CD4-positive, alpha-beta memory T cell (primary cell): Measurements from ENCODE around the gene RPSA. TPM values are rescaled to one million over a fixed set of nuclear protein-coding genes. Genes with fewer than 3 reads are reported as not detected.

ENCODE experiments used
- CTCF ChIA-PET: fragments of 350-600 bp; sonication (Branson Sonifier 250); formaldehyde crosslinking; loops from one replicate; lab custom pipeline; 2021; ENCODE audit warnings: inconsistent platforms; ENCODE audit not compliant: partially characterized antibody; lab: Charles Lee
- POLR2A ChIA-PET: fragments of 350-600 bp; sonication (Branson Sonifier 250); formaldehyde crosslinking; loops from one replicate; lab custom pipeline; 2021; ENCODE audit not compliant: partially characterized antibody; lab: Charles Lee
- DNase-seq, 5 donors: peaks; one replicate each; pipeline versions ENCODE4 v3.0.0 to v3.0.0-alpha.2; 2020 to 2022; ENCODE audit warnings: mixed read lengths in 1 of 5
- H3K27ac ChIP-seq: one replicate; pipeline ENCODE4 v1.7.0; 2013; ENCODE audit warnings: low read depth, low read length
- H3K27me3 ChIP-seq: 2 replicates; pipeline ENCODE4 v1.7.0; 2013; ENCODE audit warnings: mild to moderate bottlenecking, low read length, moderate library complexity; ENCODE audit not compliant: insufficient read depth
- H3K36me3 ChIP-seq: 2 replicates; pipeline ENCODE4 v1.7.0; 2013; ENCODE audit warnings: mild to moderate bottlenecking, low read length, moderate library complexity; ENCODE audit not compliant: insufficient read depth
- H3K4me1 ChIP-seq: 2 replicates; pipeline ENCODE4 v1.7.0; 2013; ENCODE audit warnings: mild to moderate bottlenecking, low read length, moderate library complexity; ENCODE audit not compliant: insufficient read depth
- H3K4me3 ChIP-seq, 2 donors: one replicate each; pipeline ENCODE4 v1.7.0; 2013; ENCODE audit warnings: low read length in 2 of 2, mild to moderate bottlenecking in 1 of 2
- H3K9me3 ChIP-seq, 2 donors: one replicate each; pipeline ENCODE4 v1.7.0; 2013; ENCODE audit warnings: low read length in 2 of 2, control low read depth in 1 of 2; ENCODE audit not compliant: control insufficient read depth in 1 of 2
- H3K27ac Mint-ChIP-seq, 7 donors: one replicate each; pipeline ENCODE4 v1.8.0; 2020 to 2021; ENCODE audit warnings: mixed read lengths in 7 of 7, mild to moderate bottlenecking in 6 of 7, inconsistent platforms in 3 of 7, moderate library complexity in 3 of 7
- H3K27me3 Mint-ChIP-seq, 2 donors: one replicate each; pipeline ENCODE4 v1.8.0; 2020 to 2021; ENCODE audit warnings: mixed read lengths in 2 of 2
- H3K36me3 Mint-ChIP-seq, 2 donors: one replicate each; pipeline ENCODE4 v1.8.0; 2020 to 2021; ENCODE audit warnings: mixed read lengths in 2 of 2, inconsistent platforms in 1 of 2, mild to moderate bottlenecking in 1 of 2
- H3K4me1 Mint-ChIP-seq, 4 donors: one replicate each; pipeline ENCODE4 v1.8.0; 2020 to 2021; ENCODE audit warnings: mixed read lengths in 4 of 4, mild to moderate bottlenecking in 1 of 4
- H3K4me3 Mint-ChIP-seq, 8 donors: one replicate each; pipeline ENCODE4 v1.8.0; 2020 to 2021; ENCODE audit warnings: mixed read lengths in 8 of 8, mild to moderate bottlenecking in 7 of 8, moderate library complexity in 6 of 8, inconsistent platforms in 3 of 8
- H3K9me3 Mint-ChIP-seq, 8 donors: one replicate each; pipeline ENCODE4 v1.8.0; 2020 to 2021; ENCODE audit warnings: mixed read lengths in 8 of 8, mild to moderate bottlenecking in 5 of 8, inconsistent platforms in 3 of 8, moderate library complexity in 1 of 8
- intact Hi-C: fragments of 100-400 bp; cut with micrococcal nuclease; formaldehyde crosslinking; loops from one replicate; pipeline ENCODE4 v1.15.1; 2023
- polyA plus RNA-seq, 2 donors: library from polyadenylated mRNA; unstranded; fragments of 300-500 nt; fragmentation: Illumina TruSeq; gene quantifications; one replicate each; pipeline ENCODE4 v1.2.3, GENCODE V29; 2021
- total RNA-seq, 2 experiments: library from RNA; stranded (reverse); gene quantifications; one replicate each; pipeline ENCODE4 v1.2.3, GENCODE V29; 2021

RPSA gene
- total and polyA plus RNA-seq, 4 experiments from 2014 or later, result 1,062 to 1,688 (median 1,447) TPM

- Mint-ChIP-seq H3K4me3 (peak within 1 kb of the TSS; percentile 96 to 100 (median 98)), H3K4me1 (peaks cover 31 to 53% (median 44%) of the 10 kb centered on the region in 4 donors), H3K27me3 (no peaks in the 10 kb centered on the region), H3K36me3 (peaks cover 3 to 20% of the 10 kb centered on the region in 2 donors), H3K27ac (peak within 1 kb of the TSS; percentile 97 to 100 (median 100)), H3K9me3 (no peaks in the 10 kb centered on the region)
- peak; percentile 82 to 90 (median 85) for DNase-seq
- H3K9me3 ChIP-seq, result no peaks in the 10 kb centered on the region
- H3K4me1 ChIP-seq, result peaks cover 46% of the 10 kb centered on the region
- H3K4me3 ChIP-seq, result peak within 1 kb of the TSS; percentile 91 to 92
- H3K27me3 ChIP-seq, result no peaks in the 10 kb centered on the region
- POLR2A ChIA-PET, result interaction anchor here (1.0 to 7.2 kb wide), 4 partner anchors 24 to 1816 kb away, joined by 3 to 75 read pairs (median 4); partner anchors contain the start of genes CTNNB1, GORASP1, RPSA and TTC21A
- no peaks in the 10 kb centered on the region for H3K36me3 ChIP-seq
- intact Hi-C loops, result loop anchor here (1.0 to 10.0 kb wide), 5 partner anchors 276 to 1142 kb away; partner anchors contain the start of genes EIF1B, EXOG, GORASP1 and RPL14
- peak within 1 kb of the TSS; percentile 93 for H3K27ac ChIP-seq
- CTCF ChIA-PET, result interaction anchor here (1.1 to 1.9 kb wide), 2 partner anchors 23 to 65 kb away, joined by 3 to 8 read pairs; partner anchors contain the start of gene RPSA
Measured at GRCh38 chr3:39383045-39383880, 23.3 kb upstream of the RPSA start, which contains the start of gene SLC25A38. Gene SLC25A38 (plus strand): TSS chr3:39383370. CDS start chr3:39383725, 355 bp downstream.

- H3K27me3 ChIP-seq, result no peaks in the 10 kb centered on the region
- peaks cover 3 to 24% of the 10 kb centered on the region in 2 donors for H3K36me3 Mint-ChIP-seq
- H3K4me1 Mint-ChIP-seq, result peaks cover 38 to 59% (median 50%) of the 10 kb centered on the region in 4 donors
- peak overlapping the region; percentile 96 to 100 (median 98) for H3K4me3 Mint-ChIP-seq
- intact Hi-C loops, result loop anchor here (1.0 to 10.0 kb wide), 7 partner anchors 22 to 1141 kb away; partner anchors contain the start of genes EIF1B, EXOG, GORASP1 and RPL14
- ChIA-PET CTCF (interaction anchor here (0.7 to 1.9 kb wide), 4 partner anchors 23 to 257 kb away, joined by 3 to 8 read pairs (median 3); partner anchors contain the start of gene RPSA), POLR2A (interaction anchor here (1.0 to 7.2 kb wide), 4 partner anchors 23 to 1815 kb away, joined by 3 to 75 read pairs (median 4); partner anchors contain the start of genes CTNNB1, GORASP1, RPSA and TTC21A)
- H3K4me3 ChIP-seq, result peak overlapping the region; percentile 91 to 92
- peak; percentile 90 to 94 (median 92) for DNase-seq
- no peaks in the 10 kb centered on the region for H3K36me3 ChIP-seq
- H3K9me3 ChIP-seq, result no peaks in the 10 kb centered on the region
- peak overlapping the region; percentile 93 for H3K27ac ChIP-seq
- H3K9me3 Mint-ChIP-seq, result no peaks in the 10 kb centered on the region
- H3K27ac Mint-ChIP-seq, result peak overlapping the region; percentile 97 to 100 (median 100)
- peaks cover 54% of the 10 kb centered on the region for H3K4me1 ChIP-seq
- H3K27me3 Mint-ChIP-seq, result no peaks in the 10 kb centered on the region
Measured at GRCh38 chr3:39383881-39384664, 22.4 kb upstream of the RPSA start.

- Histone ChIP-seq H3K4me1 (peaks cover 60% of the 10 kb centered on the region), H3K9me3 (no peaks in the 10 kb centered on the region), H3K4me3 (peak overlapping the region; percentile 91 to 92), H3K36me3 (no peaks in the 10 kb centered on the region), H3K27ac (peak overlapping the region; percentile 93), H3K27me3 (no peaks in the 10 kb centered on the region)
- H3K27ac Mint-ChIP-seq, result peak overlapping the region; percentile 97 to 100 (median 100)
- CTCF ChIA-PET, result interaction anchor here (0.7 to 1.9 kb wide), 4 partner anchors 22 to 258 kb away, joined by 3 to 8 read pairs (median 3); partner anchors contain the start of gene RPSA
- no peaks in the 10 kb centered on the region for H3K27me3 Mint-ChIP-seq
- peaks cover 42 to 65% (median 55%) of the 10 kb centered on the region in 4 donors for H3K4me1 Mint-ChIP-seq
- H3K9me3 Mint-ChIP-seq, result no peaks in the 10 kb centered on the region
- DNase-seq, result no peak
- H3K4me3 Mint-ChIP-seq, result peak overlapping the region; percentile 73 to 100 (median 98)
- POLR2A ChIA-PET, result interaction anchor here (0.7 to 7.2 kb wide), 5 partner anchors 13 to 1814 kb away, joined by 3 to 75 read pairs (median 4); partner anchors contain the start of genes CTNNB1, GORASP1, RPSA and TTC21A
- peaks cover 7 to 30% of the 10 kb centered on the region in 2 donors for H3K36me3 Mint-ChIP-seq
- intact Hi-C loops, result loop anchor here (1.0 to 10.0 kb wide), 6 partner anchors 22 to 1140 kb away; partner anchors contain the start of genes EXOG, GORASP1, RPL14 and RPSA
Measured at GRCh38 chr3:39384665-39385000, 21.9 kb upstream of the RPSA start.

GRCh38 chr3:39385456-39386090, 20.9 kb upstream of the RPSA start:
- peaks cover 5% of the 10 kb centered on the region for H3K36me3 ChIP-seq
- H3K4me1 ChIP-seq, result peaks cover 62% of the 10 kb centered on the region
- H3K4me3 ChIP-seq, result peak overlapping the region in 1 of 2 donors; percentile 38
- POLR2A ChIA-PET, result interaction anchor here (0.7 to 7.2 kb wide), 2 partner anchors 12 to 22 kb away, joined by 3 to 75 read pairs; partner anchors contain the start of gene RPSA
- H3K27me3 ChIP-seq, result no peaks in the 10 kb centered on the region
- H3K9me3 Mint-ChIP-seq, result no peaks in the 10 kb centered on the region
- peak overlapping the region; percentile 73 to 100 (median 98) for H3K4me3 Mint-ChIP-seq
- H3K27me3 Mint-ChIP-seq, result no peaks in the 10 kb centered on the region
- H3K9me3 ChIP-seq, result no peaks in the 10 kb centered on the region
- peaks cover 12 to 38% of the 10 kb centered on the region in 2 donors for H3K36me3 Mint-ChIP-seq
- intact Hi-C loops, result loop anchor here (10.0 kb wide), 3 partner anchors 891 to 1139 kb away; partner anchors contain the start of genes EXOG, RPL14 and ZNF621
- H3K27ac Mint-ChIP-seq, result peak overlapping the region; percentile 36 to 97 (median 66)
- peak overlapping the region; percentile 93 for H3K27ac ChIP-seq
- DNase-seq, result peak in 1 of 5 donors; percentile 56
- CTCF ChIA-PET, result interaction anchor here (1.9 to 2.8 kb wide), 3 partner anchors 8 to 22 kb away, joined by 8 to 17 read pairs (median 13); partner anchors contain the start of gene RPSA
- H3K4me1 Mint-ChIP-seq, result peaks cover 45 to 72% (median 60%) of the 10 kb centered on the region in 4 donors

- DNase-seq, result no peak
- Histone ChIP-seq H3K36me3 (peaks cover 13% of the 10 kb centered on the region), H3K27me3 (no peaks in the 10 kb centered on the region), H3K9me3 (no peaks in the 10 kb centered on the region), H3K4me3 (no peak overlapping the region), H3K4me1 (peaks cover 62% of the 10 kb centered on the region), H3K27ac (no peak overlapping the region)
- peak overlapping the region in 4 of 8 donors; percentile 20 to 55 (median 34) for H3K4me3 Mint-ChIP-seq
- no peaks in the 10 kb centered on the region for H3K9me3 Mint-ChIP-seq
- peak overlapping the region in 5 of 7 donors; percentile 38 to 97 (median 73) for H3K27ac Mint-ChIP-seq
- H3K27me3 Mint-ChIP-seq, result no peaks in the 10 kb centered on the region
- H3K36me3 Mint-ChIP-seq, result peaks cover 19 to 45% of the 10 kb centered on the region in 2 donors
- POLR2A ChIA-PET, result interaction anchor here (7.2 kb wide), 1 partner anchor 21 kb away, joined by 75 read pairs; the partner anchor contains the start of gene RPSA
- CTCF ChIA-PET, result interaction anchor here (1.4 to 2.8 kb wide), 3 partner anchors 8 to 94 kb away, joined by 3 to 17 read pairs (median 13); partner anchors contain the start of gene RPSA
- intact Hi-C loops, result loop anchor here (10.0 kb wide), 3 partner anchors 892 to 1138 kb away; partner anchors contain the start of genes EXOG, RPL14 and ZNF621
- H3K4me1 Mint-ChIP-seq, result peaks cover 45 to 77% (median 62%) of the 10 kb centered on the region in 4 donors
Measured at GRCh38 chr3:39386318-39386717, 20.2 kb upstream of the RPSA start.
